ENCODE data around the gene RUSC2. TPM values are rescaled to one million over a fixed set of nuclear protein-coding genes. Genes with fewer than 3 reads are reported as not detected.

Gene RUSC2
- polyA plus RNA-seq, 1 donor from 2014 or later, result 46.4 TPM

- H3K9me2 ChIP-seq (ENCODE audit: insufficient read depth, low read length), result no peaks in the 10 kb centered on the region
- no peaks in the 10 kb centered on the region for H3K9me3 ChIP-seq (ENCODE audit: low read length)
- H3K4me3 ChIP-seq (ENCODE audit: low read length), result no peak overlapping the region
- TF ChIP-seq RAD21 (conservative IDR thresholded peaks at IDR 0.05), result no peak
- TF ChIP-seq POLR2AphosphoS5 (IDR thresholded peaks at IDR 0.05), result no peak
- no peak for TF ChIP-seq CTCF (IDR thresholded peaks at IDR 0.05; ENCODE audit: poor library complexity, severe bottlenecking)
- TF ChIP-seq EP300 (conservative IDR thresholded peaks at IDR 0.05; ENCODE audit: poor library complexity, severe bottlenecking), result no peak
- TF ChIP-seq TAF1 (IDR thresholded peaks at IDR 0.05; ENCODE audit: low read depth), result no peak
- no peak for TF ChIP-seq EZH2 (IDR thresholded peaks at IDR 0.05; ENCODE audit: borderline replicate concordance, insufficient read depth, low read length, poor library complexity, severe bottlenecking)
- no peak for TF ChIP-seq SMC3 (conservative IDR thresholded peaks at IDR 0.05; ENCODE audit: poor library complexity)
- no peak for TF ChIP-seq MXI1 (conservative IDR thresholded peaks at IDR 0.05; ENCODE audit: poor library complexity, severe bottlenecking)
- no peak for TF ChIP-seq REST (IDR thresholded peaks at IDR 0.05; ENCODE audit: borderline replicate concordance)
- no peak overlapping the region for H3K4me2 ChIP-seq (ENCODE audit: low read length)
- no peak overlapping the region for H2AFZ ChIP-seq (ENCODE audit: low read depth, low read length)
- no peaks in the 10 kb centered on the region for H3K36me3 ChIP-seq (ENCODE audit: insufficient read depth, low read length)
- no peaks in the 10 kb centered on the region for H3K79me2 ChIP-seq (replicated peaks; ENCODE audit: insufficient read depth, low read length)
- H4K20me1 ChIP-seq (ENCODE audit: insufficient read depth), result no peaks in the 10 kb centered on the region
- H3K27me3 ChIP-seq (ENCODE audit: insufficient read depth, low read depth, low read length), result no peaks in the 10 kb centered on the region
- H3K27ac ChIP-seq (ENCODE audit: low read length), result no peak overlapping the region
- H3F3A ChIP-seq (ENCODE audit: insufficient read depth, low read length, poor library complexity, severe bottlenecking), result no peaks in the 10 kb centered on the region
- H3K9ac ChIP-seq (ENCODE audit: low read length), result no peak overlapping the region
These were observed 1.9 kb upstream of the RUSC2 start for GRCh38 chr9:35488021-35488420.

GRCh38 chr9:35488566-35489312 is 1.2 kb upstream of the RUSC2 start:
- peak overlapping the region; percentile 79 for H3K9ac ChIP-seq (ENCODE audit: low read length)
- H3K36me3 ChIP-seq (ENCODE audit: insufficient read depth, low read length), result no peaks in the 10 kb centered on the region
- peak overlapping the region; percentile 90 for H3K4me3 ChIP-seq (ENCODE audit: low read length)
- peak overlapping the region; percentile 55 for H3K4me2 ChIP-seq (ENCODE audit: low read length)
- no peaks in the 10 kb centered on the region for H3K9me3 ChIP-seq (ENCODE audit: low read length)
- H3F3A ChIP-seq (ENCODE audit: insufficient read depth, low read length, poor library complexity, severe bottlenecking), result no peaks in the 10 kb centered on the region
- H3K27me3 ChIP-seq (ENCODE audit: insufficient read depth, low read depth, low read length), result no peaks in the 10 kb centered on the region
- no peak for TF ChIP-seq CTCF (IDR thresholded peaks at IDR 0.05; ENCODE audit: poor library complexity, severe bottlenecking)
- no peak for TF ChIP-seq EP300 (conservative IDR thresholded peaks at IDR 0.05; ENCODE audit: poor library complexity, severe bottlenecking)
- TF ChIP-seq POLR2AphosphoS5 (IDR thresholded peaks at IDR 0.05), result no peak
- TF ChIP-seq MXI1 (conservative IDR thresholded peaks at IDR 0.05; ENCODE audit: poor library complexity, severe bottlenecking), result no peak
- no peak for TF ChIP-seq TAF1 (IDR thresholded peaks at IDR 0.05; ENCODE audit: low read depth)
- TF ChIP-seq REST (IDR thresholded peaks at IDR 0.05; ENCODE audit: borderline replicate concordance), result no peak
- no peak for TF ChIP-seq SMC3 (conservative IDR thresholded peaks at IDR 0.05; ENCODE audit: poor library complexity)
- no peak for TF ChIP-seq RAD21 (conservative IDR thresholded peaks at IDR 0.05)
- TF ChIP-seq EZH2 (IDR thresholded peaks at IDR 0.05; ENCODE audit: borderline replicate concordance, insufficient read depth, low read length, poor library complexity, severe bottlenecking), result no peak
- H4K20me1 ChIP-seq (ENCODE audit: insufficient read depth), result no peaks in the 10 kb centered on the region
- peak overlapping the region; percentile 71 for H3K27ac ChIP-seq (ENCODE audit: low read length)
- H2AFZ ChIP-seq (ENCODE audit: low read depth, low read length), result peak overlapping the region; percentile 66
- H3K9me2 ChIP-seq (ENCODE audit: insufficient read depth, low read length), result no peaks in the 10 kb centered on the region
- no peaks in the 10 kb centered on the region for H3K79me2 ChIP-seq (replicated peaks; ENCODE audit: insufficient read depth, low read length)

All from neural cell (in vitro differentiated cells).